HepG2 (cell line): ENCODE measurements around the gene ZSCAN4. TPM values are rescaled to one million over a fixed set of nuclear protein-coding genes. Genes with fewer than 3 reads are reported as not detected.

Experiments
- KAT2B ChIP-seq: fragments of 150-350 bp; IDR thresholded peaks from 2 replicates; pipeline ENCODE4 v1.6.1; 2014; ENCODE audit warnings: low read depth, low read length, borderline replicate concordance
- KDM2A ChIP-seq: sonication (generic); formaldehyde crosslinking; IDR thresholded peaks from 2 replicates; pipeline ENCODE4 v1.4.0; 2020; ENCODE audit warnings: low read depth, missing genetic modification reagents, borderline replicate concordance
- KDM3A ChIP-seq: IDR thresholded peaks from 2 replicates; pipeline ENCODE4 v1.6.1; 2018; ENCODE audit warnings: low read depth, missing compliant biosample characterization
- KLF16 ChIP-seq, 2 experiments: sonication (generic) in 1 of 2; formaldehyde crosslinking in 1 of 2; IDR thresholded peaks; 2 replicates each; pipeline versions ENCODE4 v1.6.1 to v1.8.0; 2016 to 2023; ENCODE audit warnings: missing genetic modification reagents in 2 of 2, missing compliant biosample characterization in 1 of 2
- LCORL ChIP-seq, 2 experiments: fragments of 450-650 bp in 1 of 2; sonication (generic) in 1 of 2; formaldehyde crosslinking in 1 of 2; IDR thresholded peaks; 2 replicates each; pipeline versions ENCODE4 v1.5.0 to v1.6.1; 2017 to 2020; ENCODE audit warnings: antibody characterized with exemption in 1 of 2, missing genetic modification reagents in 1 of 2
- NFRKB ChIP-seq: fragments of 450-650 bp; IDR thresholded peaks from 2 replicates; pipeline ENCODE4 v1.6.1; 2017
- PAWR ChIP-seq: sonication (generic); formaldehyde crosslinking; IDR thresholded peaks from 2 replicates; pipeline ENCODE4 v1.4.0; 2020; ENCODE audit warnings: missing genetic modification reagents, mild to moderate bottlenecking, borderline replicate concordance
- POLR2A ChIP-seq, 2 experiments: IDR thresholded peaks; 2 replicates each; pipeline ENCODE4 v1.6.1; 2011; ENCODE audit warnings: low read depth in 2 of 2, low read length in 2 of 2, mild to moderate bottlenecking in 1 of 2, moderate library complexity in 1 of 2; ENCODE audit not compliant: insufficient read depth in 1 of 2
- RFXAP ChIP-seq: sonication (generic); formaldehyde crosslinking; IDR thresholded peaks from 2 replicates; pipeline ENCODE4 v1.4.0; 2020; ENCODE audit warnings: missing genetic modification reagents, borderline replicate concordance
- SMARCC2 ChIP-seq: fragments of 450-650 bp; IDR thresholded peaks from 2 replicates; pipeline ENCODE4 v1.6.1; 2017; ENCODE audit warnings: antibody characterized with exemption, mild to moderate bottlenecking
- TARDBP ChIP-seq: sonication (generic); formaldehyde crosslinking; IDR thresholded peaks from 2 replicates; pipeline ENCODE4 v1.8.0; 2022; ENCODE audit warnings: mild to moderate bottlenecking, missing genetic modification reagents
- ZFP82 ChIP-seq: sonication (generic); formaldehyde crosslinking; IDR thresholded peaks from 2 replicates; pipeline ENCODE4 v1.5.1; 2020; ENCODE audit warnings: mild to moderate bottlenecking, missing genetic modification reagents, borderline replicate concordance
- ZFY ChIP-seq: sonication (generic); formaldehyde crosslinking; IDR thresholded peaks from 2 replicates; pipeline ENCODE4 v1.4.0; 2020; ENCODE audit warnings: missing genetic modification reagents
- ZNF253 ChIP-seq: sonication (generic); formaldehyde crosslinking; IDR thresholded peaks from 2 replicates; pipeline ENCODE4 v1.8.0; 2022; ENCODE audit warnings: mild to moderate bottlenecking, missing genetic modification reagents, borderline replicate concordance
- ZNF317 ChIP-seq: sonication (generic); formaldehyde crosslinking; IDR thresholded peaks from 2 replicates; pipeline ENCODE4 v1.5.0; 2020; ENCODE audit warnings: mild to moderate bottlenecking, missing genetic modification reagents
- ZNF329 ChIP-seq: sonication (generic); formaldehyde crosslinking; IDR thresholded peaks from 2 replicates; pipeline ENCODE4 v1.9.0; 2021; ENCODE audit warnings: low read depth, mild to moderate bottlenecking, missing genetic modification reagents
- ZNF367 ChIP-seq: sonication (generic); formaldehyde crosslinking; IDR thresholded peaks from 2 replicates; pipeline ENCODE4 v1.4.0; 2020; ENCODE audit warnings: missing genetic modification reagents, borderline replicate concordance
- ZNF619 ChIP-seq: sonication (generic); formaldehyde crosslinking; IDR thresholded peaks from 2 replicates; pipeline ENCODE4 v1.4.0; 2020; ENCODE audit warnings: mild to moderate bottlenecking, missing genetic modification reagents
- ZNF772 ChIP-seq: sonication (generic); formaldehyde crosslinking; IDR thresholded peaks from 2 replicates; pipeline ENCODE4 v1.5.0; 2020; ENCODE audit warnings: mild to moderate bottlenecking, missing genetic modification reagents
- ZNF776 ChIP-seq: sonication (generic); formaldehyde crosslinking; IDR thresholded peaks from 2 replicates; pipeline ENCODE4 v1.4.0; 2020; ENCODE audit warnings: mild to moderate bottlenecking, missing genetic modification reagents
- ZSCAN29 ChIP-seq: sonication (generic); formaldehyde crosslinking; conservative IDR thresholded peaks from 2 replicates; pipeline ENCODE4 v1.4.0; 2020; ENCODE audit warnings: mild to moderate bottlenecking, missing genetic modification reagents
- polyA plus RNA-seq, 8 experiments: library from polyadenylated mRNA; depleted of rRNA in 3 of 8; stranded (reverse) in 7 of 8; unstranded in 1 of 8; fragments of >200 nt; fragmentation: Illumina TruSeq in 4 of 8; extraction: Trizol in 4 of 8; gene quantifications; 2 replicates each; pipeline versions ENCODE4 v1.2.1 to v1.2.3, GENCODE V29; 2011 to 2016; ENCODE audit warnings: low read depth in 4 of 8, missing spikeins in 1 of 8, mixed read lengths in 1 of 8; ENCODE audit not compliant: insufficient read depth in 1 of 8
- total RNA-seq, 5 experiments: library from RNA; depleted of rRNA; stranded (reverse); fragments of >200 nt; fragmentation: Illumina TruSeq; extraction: Trizol; gene quantifications; 2 replicates each; pipeline ENCODE4 v1.2.3, GENCODE V29; 2016; ENCODE audit warnings: low read depth in 1 of 5
- TF ChIP-seq, protein P1 (sequence below): sonication (generic); formaldehyde crosslinking; IDR thresholded peaks from 2 replicates; pipeline ENCODE4 v1.4.0; 2020; ENCODE audit warnings: missing genetic modification reagents
- TF ChIP-seq, protein P2 (sequence below): sonication (generic); formaldehyde crosslinking; IDR thresholded peaks from 2 replicates; pipeline ENCODE4 v1.4.0; 2020; ENCODE audit warnings: missing genetic modification reagents, mild to moderate bottlenecking, borderline replicate concordance

Gene ZSCAN4
- total and polyA plus RNA-seq, 2 of the 13 experiments (the other 11 are each of a cell fraction or from before 2014, with no cell fraction given), result 0.60 to 0.73 TPM

DNA sequence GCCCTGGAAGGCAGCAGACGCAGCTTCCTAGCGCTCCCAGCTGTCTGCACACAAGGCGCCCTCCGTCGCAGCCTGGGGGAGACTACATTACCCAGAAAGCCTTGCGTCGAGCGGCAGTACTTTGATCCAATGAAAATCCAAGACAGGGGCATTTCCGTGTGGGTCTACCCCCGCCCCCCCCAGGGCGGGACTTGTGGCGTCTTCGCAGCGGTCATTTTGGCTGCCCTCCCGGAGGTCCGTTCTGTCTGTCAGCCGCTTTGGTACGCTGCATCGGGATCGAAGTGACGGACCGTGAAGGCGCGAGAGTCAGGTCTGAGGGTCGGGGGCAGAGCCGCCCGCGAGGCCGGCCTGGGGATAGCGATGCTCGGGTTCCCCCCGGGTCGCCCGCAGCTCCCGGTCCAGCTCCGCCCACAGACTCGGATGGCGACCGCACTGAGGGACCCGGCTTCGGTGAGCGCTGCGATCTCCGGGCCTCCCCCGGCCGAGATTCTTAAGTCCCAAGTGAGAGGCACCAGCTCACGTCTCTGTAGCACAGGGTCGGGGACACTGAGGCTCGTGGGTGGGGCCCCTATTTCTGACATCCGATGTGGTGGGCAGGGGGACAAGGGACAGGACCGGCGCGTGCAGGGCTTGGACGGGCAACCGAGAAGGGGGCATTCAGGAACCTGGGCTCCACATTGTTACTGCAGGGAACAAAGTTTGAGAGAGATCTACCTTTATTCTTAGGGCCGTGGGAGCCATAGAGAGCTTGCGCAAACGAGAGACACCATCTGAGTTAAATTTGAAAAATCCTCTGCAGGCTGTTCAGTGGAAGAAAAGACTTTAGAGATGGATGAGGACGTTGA is 35.5 kb upstream of the ZSCAN4 start, which contains the start of gene ZNF211 (continued):
- no peak for TF ChIP-seq LCORL (IDR thresholded peaks at IDR 0.05)
- no peak; the same call in 1 of the 2 replicates for TF ChIP-seq LCORL (CRISPR knock-in tag; IDR thresholded peaks at IDR 0.05)
- no peak for TF ChIP-seq ZNF317 (CRISPR knock-in tag)
- TF ChIP-seq, protein P1, sequence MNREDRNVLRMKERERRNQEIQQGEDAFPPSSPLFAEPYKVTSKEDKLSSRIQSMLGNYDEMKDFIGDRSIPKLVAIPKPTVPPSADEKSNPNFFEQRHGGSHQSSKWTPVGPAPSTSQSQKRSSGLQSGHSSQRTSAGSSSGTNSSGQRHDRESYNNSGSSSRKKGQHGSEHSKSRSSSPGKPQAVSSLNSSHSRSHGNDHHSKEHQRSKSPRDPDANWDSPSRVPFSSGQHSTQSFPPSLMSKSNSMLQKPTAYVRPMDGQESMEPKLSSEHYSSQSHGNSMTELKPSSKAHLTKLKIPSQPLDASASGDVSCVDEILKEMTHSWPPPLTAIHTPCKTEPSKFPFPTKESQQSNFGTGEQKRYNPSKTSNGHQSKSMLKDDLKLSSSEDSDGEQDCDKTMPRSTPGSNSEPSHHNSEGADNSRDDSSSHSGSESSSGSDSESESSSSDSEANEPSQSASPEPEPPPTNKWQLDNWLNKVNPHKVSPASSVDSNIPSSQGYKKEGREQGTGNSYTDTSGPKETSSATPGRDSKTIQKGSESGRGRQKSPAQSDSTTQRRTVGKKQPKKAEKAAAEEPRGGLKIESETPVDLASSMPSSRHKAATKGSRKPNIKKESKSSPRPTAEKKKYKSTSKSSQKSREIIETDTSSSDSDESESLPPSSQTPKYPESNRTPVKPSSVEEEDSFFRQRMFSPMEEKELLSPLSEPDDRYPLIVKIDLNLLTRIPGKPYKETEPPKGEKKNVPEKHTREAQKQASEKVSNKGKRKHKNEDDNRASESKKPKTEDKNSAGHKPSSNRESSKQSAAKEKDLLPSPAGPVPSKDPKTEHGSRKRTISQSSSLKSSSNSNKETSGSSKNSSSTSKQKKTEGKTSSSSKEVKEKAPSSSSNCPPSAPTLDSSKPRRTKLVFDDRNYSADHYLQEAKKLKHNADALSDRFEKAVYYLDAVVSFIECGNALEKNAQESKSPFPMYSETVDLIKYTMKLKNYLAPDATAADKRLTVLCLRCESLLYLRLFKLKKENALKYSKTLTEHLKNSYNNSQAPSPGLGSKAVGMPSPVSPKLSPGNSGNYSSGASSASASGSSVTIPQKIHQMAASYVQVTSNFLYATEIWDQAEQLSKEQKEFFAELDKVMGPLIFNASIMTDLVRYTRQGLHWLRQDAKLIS (CRISPR knock-in tag), result no peak
- 0 out of 2 replicates have a peak, but pooled peaks have one; percentile 57 for TF ChIP-seq ZSCAN29 (CRISPR knock-in tag)
- TF ChIP-seq NFRKB, result no peak
- peak; percentile 98 for TF ChIP-seq KDM2A (CRISPR knock-in tag)
- peak; percentile 20; the same call in 1 of the 2 replicates for TF ChIP-seq ZNF776
- TF ChIP-seq RFXAP (CRISPR knock-in tag), result no peak
- TF ChIP-seq ZNF772 (CRISPR knock-in tag), result 0 out of 2 replicates have a peak, but pooled peaks have one; percentile 30
- no peak; the same call in 1 of the 2 replicates for TF ChIP-seq ZNF619
- no peak for TF ChIP-seq PAWR (CRISPR knock-in tag)
- peak in 1 of 2 experiments; percentile 87; a peak in 2 of 4 replicates for TF ChIP-seq KLF16 (CRISPR knock-in tag; IDR thresholded peaks at IDR 0.05)
- no peak for TF ChIP-seq ZNF329 (CRISPR knock-in tag)
- no peak for TF ChIP-seq ZNF253
- TF ChIP-seq ZNF367 (CRISPR knock-in tag), result no peak
- TF ChIP-seq KAT2B, result no peak
- TF ChIP-seq SMARCC2, result no peak
- no peak for TF ChIP-seq ZFP82
- peak; percentile 52; the same call in 1 of the 2 replicates for TF ChIP-seq ZFY (CRISPR knock-in tag)
- peak; percentile 31 to 74; a peak in 2 of 4 replicates for TF ChIP-seq POLR2A (IDR thresholded peaks at IDR 0.05; ENCODE audit: insufficient read depth in 1 of 2, low read depth in 2 of 2, low read length in 2 of 2)
- TF ChIP-seq, protein P2, sequence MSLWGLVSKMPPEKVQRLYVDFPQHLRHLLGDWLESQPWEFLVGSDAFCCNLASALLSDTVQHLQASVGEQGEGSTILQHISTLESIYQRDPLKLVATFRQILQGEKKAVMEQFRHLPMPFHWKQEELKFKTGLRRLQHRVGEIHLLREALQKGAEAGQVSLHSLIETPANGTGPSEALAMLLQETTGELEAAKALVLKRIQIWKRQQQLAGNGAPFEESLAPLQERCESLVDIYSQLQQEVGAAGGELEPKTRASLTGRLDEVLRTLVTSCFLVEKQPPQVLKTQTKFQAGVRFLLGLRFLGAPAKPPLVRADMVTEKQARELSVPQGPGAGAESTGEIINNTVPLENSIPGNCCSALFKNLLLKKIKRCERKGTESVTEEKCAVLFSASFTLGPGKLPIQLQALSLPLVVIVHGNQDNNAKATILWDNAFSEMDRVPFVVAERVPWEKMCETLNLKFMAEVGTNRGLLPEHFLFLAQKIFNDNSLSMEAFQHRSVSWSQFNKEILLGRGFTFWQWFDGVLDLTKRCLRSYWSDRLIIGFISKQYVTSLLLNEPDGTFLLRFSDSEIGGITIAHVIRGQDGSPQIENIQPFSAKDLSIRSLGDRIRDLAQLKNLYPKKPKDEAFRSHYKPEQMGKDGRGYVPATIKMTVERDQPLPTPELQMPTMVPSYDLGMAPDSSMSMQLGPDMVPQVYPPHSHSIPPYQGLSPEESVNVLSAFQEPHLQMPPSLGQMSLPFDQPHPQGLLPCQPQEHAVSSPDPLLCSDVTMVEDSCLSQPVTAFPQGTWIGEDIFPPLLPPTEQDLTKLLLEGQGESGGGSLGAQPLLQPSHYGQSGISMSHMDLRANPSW, result no peak
- TF ChIP-seq TARDBP (CRISPR knock-in tag), result peak; percentile 65; the same call in 1 of the 2 replicates
- TF ChIP-seq KDM3A (CRISPR knock-in tag), result 0 out of 2 replicates have a peak, but pooled peaks have one; percentile 25
